Activated naive CD8-positive, alpha-beta T cell treated with anti-CD3 and anti-CD28 coated beads, Interleukin-2, amount 50 U/mL, for 24 hours (primary cell): ENCODE measurements around the gene SRRM4.

Source experiments
- ATAC-seq: fragments of 150-1000 bp; cut with Tn5 transposase; one replicate; pipeline ENCODE4 v1.10.0; 2021
- DNase-seq: peaks from one replicate; pipeline ENCODE4 v3.0.0; 2021
- H3K27ac Mint-ChIP-seq: one replicate; pipeline ENCODE4 v1.8.0; 2021; ENCODE audit warnings: mild to moderate bottlenecking, mixed read lengths
- H3K27me3 Mint-ChIP-seq: one replicate; pipeline ENCODE4 v1.8.0; 2021; ENCODE audit warnings: mixed read lengths
- H3K36me3 Mint-ChIP-seq: one replicate; pipeline ENCODE4 v1.8.0; 2021; ENCODE audit warnings: low read depth, mixed read lengths
- H3K4me1 Mint-ChIP-seq: one replicate; pipeline ENCODE4 v1.8.0; 2021; ENCODE audit warnings: mixed read lengths
- H3K4me3 Mint-ChIP-seq: one replicate; pipeline ENCODE4 v1.8.0; 2021; ENCODE audit warnings: mild to moderate bottlenecking, moderate library complexity, mixed read lengths
- H3K9me3 Mint-ChIP-seq: one replicate; pipeline ENCODE4 v1.8.0; 2021; ENCODE audit warnings: mixed read lengths

SRRM4 gene

DNA sequence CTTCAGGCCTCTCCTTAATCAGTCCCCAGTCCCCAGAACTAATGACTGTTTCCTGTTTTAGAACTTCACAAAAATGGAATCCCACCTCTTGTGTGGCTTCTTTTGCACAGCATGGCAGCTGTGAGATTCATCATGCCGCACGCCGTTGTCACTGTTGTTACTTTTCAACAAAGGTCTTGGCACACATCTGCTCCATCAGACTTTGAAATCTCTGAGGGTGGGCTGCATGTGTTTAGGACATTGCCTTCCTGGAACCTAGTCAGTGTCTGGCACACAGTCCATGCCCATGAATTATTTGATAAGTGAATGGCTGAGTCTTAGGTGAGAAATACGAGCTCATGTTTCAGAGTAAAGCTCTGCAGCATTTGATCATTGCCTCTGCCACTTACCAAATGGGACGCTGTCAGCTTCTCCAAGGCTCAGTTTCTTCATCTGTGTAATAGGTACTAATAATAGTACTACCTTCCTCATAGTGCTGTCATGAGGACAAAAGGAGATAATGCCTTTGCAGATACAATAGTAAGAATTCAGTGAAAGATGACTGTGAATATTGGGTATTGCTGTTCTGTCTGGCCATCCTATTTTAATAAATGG is 90.4 kb downstream of the SRRM4 start:
- Mint-ChIP-seq H3K27ac (no peak overlapping the region), H3K4me3 (no peak overlapping the region), H3K36me3 (no peaks in the 10 kb centered on the region), H3K27me3 (no peaks in the 10 kb centered on the region), H3K9me3 (no peaks in the 10 kb centered on the region), H3K4me1 (no peaks in the 10 kb centered on the region)
- no peak for DNase-seq
- no peak for ATAC-seq

DNA sequence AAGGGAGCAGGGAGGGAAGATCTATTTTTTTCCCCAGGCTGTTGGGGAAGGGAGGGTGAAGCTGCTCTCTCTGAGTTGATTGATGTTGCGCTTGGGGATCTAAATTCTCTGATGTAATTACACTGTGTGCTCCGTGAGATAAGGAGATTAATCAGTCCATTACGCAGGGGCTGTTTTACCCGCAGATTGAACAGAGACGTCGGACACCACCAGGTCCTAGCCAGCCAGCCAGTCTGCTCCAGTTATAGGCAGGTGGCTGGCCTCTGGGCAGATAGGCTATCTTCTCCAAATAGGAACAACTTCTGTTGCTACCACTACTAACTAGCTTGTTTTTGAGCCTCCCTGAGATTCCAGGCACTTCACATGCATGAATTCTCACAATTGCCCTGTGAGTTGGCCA is 91.1 kb downstream of the SRRM4 start:
- H3K27me3 Mint-ChIP-seq, result no peaks in the 10 kb centered on the region
- H3K27ac Mint-ChIP-seq, result no peak overlapping the region
- ATAC-seq (no peak), DNase-seq (no peak)
- no peak overlapping the region for H3K4me3 Mint-ChIP-seq
- H3K36me3 Mint-ChIP-seq, result no peaks in the 10 kb centered on the region
- no peaks in the 10 kb centered on the region for H3K9me3 Mint-ChIP-seq
- H3K4me1 Mint-ChIP-seq, result no peaks in the 10 kb centered on the region

DNA sequence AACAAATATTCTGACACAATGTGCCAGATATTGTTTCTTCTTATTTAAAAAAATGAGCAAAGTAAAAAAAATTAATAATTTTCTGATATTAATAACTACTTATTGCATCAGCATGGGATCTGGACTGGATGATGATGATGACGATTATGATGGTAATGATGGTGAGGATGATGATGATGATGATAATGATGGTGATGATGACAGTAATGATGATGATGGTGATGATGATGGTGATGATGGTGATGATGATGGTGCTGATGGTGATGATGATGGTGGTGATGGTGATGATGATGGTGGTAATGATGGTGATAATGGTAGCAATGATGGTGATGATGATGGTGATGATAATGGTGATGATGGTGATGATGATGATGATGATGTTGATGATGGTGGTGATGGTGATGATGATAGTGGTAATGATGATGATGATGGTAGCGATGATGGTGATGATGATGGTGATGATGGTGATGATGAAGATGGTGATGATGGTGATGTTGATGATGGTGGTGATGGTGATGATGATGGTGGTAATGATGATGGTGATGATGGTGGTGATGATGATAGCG is 94.0 kb downstream of the SRRM4 start:
- H3K4me3 Mint-ChIP-seq, result no peak overlapping the region
- DNase-seq (no peak), ATAC-seq (no peak)
- no peaks in the 10 kb centered on the region for H3K4me1 Mint-ChIP-seq
- H3K9me3 Mint-ChIP-seq, result no peaks in the 10 kb centered on the region
- H3K27ac Mint-ChIP-seq, result no peak overlapping the region
- no peaks in the 10 kb centered on the region for H3K36me3 Mint-ChIP-seq
- no peaks in the 10 kb centered on the region for H3K27me3 Mint-ChIP-seq

DNA sequence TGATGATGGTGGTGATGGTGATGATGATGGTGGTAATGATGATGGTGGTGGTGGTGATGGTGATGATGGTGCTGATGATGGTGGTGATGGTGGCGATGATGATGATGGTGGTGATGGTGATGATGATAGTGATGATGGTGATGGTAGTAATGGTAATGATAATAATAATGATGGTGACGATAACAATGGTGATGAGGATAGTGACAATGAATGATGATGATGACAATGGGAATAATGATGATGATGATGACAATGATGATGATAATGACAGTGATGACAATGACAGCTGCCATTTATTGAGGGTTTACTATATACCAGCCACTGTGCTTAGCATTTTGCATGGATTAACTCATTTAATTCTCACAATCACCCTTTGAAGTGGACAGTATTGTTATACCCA is 94.6 kb downstream of the SRRM4 start:
- Mint-ChIP-seq H3K27ac (no peak overlapping the region), H3K4me1 (no peaks in the 10 kb centered on the region), H3K36me3 (no peaks in the 10 kb centered on the region), H3K4me3 (no peak overlapping the region), H3K27me3 (no peaks in the 10 kb centered on the region), H3K9me3 (no peaks in the 10 kb centered on the region)
- ATAC-seq, result no peak
- no peak for DNase-seq

DNA sequence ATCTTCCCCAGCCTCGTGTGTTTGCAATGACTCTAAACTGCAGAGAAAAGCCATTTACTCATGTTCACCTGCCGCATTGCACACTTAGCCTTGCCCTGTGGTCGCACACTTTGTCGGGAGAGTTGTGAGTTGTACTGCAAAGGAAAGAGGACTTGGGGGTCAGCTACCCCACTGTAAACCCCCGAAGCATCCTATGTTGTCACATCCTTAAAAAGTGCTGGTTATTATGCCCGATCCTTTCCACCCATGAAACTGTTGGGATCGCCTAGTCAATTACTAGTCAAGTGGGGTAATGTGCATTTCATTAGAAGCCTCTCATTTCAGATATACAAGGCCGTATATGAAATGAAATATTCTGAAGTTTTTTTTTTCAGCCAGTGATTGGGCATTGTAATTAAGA is 98.2 kb downstream of the SRRM4 start:
- Mint-ChIP-seq H3K27ac (no peak overlapping the region), H3K36me3 (no peaks in the 10 kb centered on the region), H3K27me3 (peaks cover under 1% of the 10 kb centered on the region), H3K9me3 (no peaks in the 10 kb centered on the region), H3K4me1 (no peaks in the 10 kb centered on the region), H3K4me3 (no peak overlapping the region)
- no peak for ATAC-seq
- DNase-seq, result no peak

DNA sequence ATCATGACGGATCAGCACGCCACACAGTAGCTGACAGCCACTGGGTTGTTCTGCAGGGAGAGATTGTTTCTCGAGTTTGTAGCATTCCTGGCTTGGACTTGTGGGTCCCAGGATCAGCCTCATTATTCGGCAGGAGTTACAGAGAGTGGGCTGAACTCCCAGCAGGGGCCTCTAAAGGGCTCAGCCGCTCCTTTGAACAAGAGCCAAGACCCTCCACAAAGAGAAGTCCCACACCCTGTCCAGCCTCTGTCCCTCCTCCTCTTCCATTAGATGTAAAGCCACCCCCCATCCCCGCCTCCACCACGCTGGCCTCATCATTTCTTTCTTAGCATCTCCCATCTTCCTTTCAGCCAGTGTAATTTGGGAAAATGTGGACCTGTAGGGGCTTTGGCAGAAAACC is 100.7 kb downstream of the SRRM4 start:
- Mint-ChIP-seq H3K4me3 (no peak overlapping the region), H3K27me3 (peaks cover 4% of the 10 kb centered on the region), H3K9me3 (no peaks in the 10 kb centered on the region), H3K36me3 (no peaks in the 10 kb centered on the region), H3K27ac (no peak overlapping the region), H3K4me1 (no peaks in the 10 kb centered on the region)
- DNase-seq, result no peak
- no peak for ATAC-seq

DNA sequence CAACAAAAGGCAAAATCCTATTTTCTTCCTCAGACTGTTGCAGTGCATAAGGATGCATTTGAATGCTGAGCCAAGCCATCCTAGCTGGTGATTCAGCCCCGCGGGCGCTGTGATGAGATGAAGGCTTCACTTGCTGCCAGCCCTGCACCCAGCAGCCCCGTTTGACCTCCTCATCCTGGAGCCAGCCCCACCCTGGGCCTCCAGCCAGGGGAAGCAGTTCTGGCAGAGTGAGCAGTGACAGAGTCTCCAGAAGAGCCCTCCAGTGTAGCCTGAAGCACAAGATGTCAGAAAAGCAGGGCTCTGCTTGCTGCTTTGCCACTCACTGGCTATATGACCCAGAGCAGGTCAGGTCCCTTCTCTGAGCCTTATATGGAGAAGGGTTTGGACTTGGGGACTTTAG is 101.2 kb downstream of the SRRM4 start:
- Mint-ChIP-seq H3K9me3 (no peaks in the 10 kb centered on the region), H3K36me3 (no peaks in the 10 kb centered on the region), H3K4me1 (no peaks in the 10 kb centered on the region), H3K27ac (no peak overlapping the region), H3K4me3 (no peak overlapping the region), H3K27me3 (peaks cover 6% of the 10 kb centered on the region)
- no peak for ATAC-seq
- no peak for DNase-seq

DNA sequence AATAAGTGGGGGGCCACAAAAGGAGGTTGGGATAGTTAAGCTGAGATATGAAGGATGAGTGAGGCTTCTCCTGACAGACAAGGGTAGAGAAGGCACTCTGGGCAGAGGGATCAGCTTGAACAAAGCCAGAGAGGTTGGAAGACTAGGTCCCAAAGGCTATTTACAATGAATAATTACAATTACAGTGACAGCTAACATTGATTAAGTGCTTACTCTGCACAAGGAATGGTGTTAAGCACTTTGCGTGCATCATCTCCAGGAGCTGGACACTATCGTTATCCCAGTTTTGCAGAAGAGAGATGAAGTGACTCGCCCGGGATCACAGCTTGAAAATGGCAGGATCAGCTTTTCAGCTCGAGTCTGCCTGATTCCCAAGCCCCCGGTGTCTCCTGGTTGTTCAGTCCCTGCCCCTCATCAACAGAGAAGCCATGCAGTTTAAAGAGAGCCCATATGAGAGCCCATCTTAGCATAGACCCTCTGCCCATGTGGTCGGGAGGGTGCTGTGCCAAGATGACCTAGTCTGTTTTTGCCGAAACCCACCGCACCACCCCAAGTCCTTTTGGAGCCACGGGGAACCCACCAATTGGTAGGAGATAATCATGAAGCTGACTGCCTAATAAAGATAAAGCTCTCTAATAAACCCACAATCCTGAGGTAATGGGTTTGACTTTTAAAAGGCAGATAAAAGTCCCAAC is 107.5 kb downstream of the SRRM4 start:
- Mint-ChIP-seq H3K4me1 (no peaks in the 10 kb centered on the region), H3K36me3 (no peaks in the 10 kb centered on the region), H3K9me3 (no peaks in the 10 kb centered on the region), H3K4me3 (no peak overlapping the region), H3K27me3 (peaks cover 6% of the 10 kb centered on the region), H3K27ac (no peak overlapping the region)
- DNase-seq, result no peak
- no peak for ATAC-seq

DNA sequence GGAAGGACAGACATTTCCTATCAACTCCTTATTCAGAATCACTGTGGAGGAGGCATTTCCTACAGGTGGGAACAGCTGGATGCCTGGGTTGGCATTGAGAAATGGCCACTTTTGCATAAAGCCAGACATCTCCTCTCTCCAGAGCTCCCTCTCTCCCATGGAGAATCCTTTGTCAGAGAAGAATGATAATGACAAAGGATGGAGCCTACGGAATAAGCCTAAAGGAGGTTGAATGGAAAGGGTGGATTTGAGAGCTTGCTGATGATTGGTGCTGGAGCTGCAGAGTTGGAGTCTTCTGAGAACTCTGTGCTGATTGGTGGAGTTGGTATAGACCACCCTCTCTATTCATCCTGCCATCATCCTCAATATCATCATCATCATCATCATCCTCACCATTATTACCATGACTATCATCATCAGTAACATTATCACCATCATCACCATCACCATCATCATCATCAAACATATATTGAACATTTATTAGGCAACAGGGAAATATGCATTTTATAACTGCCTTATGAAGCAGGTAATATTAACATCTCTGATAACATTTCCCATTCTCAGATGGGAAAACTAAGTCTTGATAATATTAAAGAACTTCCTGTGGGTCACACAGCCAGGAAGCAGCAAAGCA is 108.2 kb downstream of the SRRM4 start:
- DNase-seq (no peak), ATAC-seq (no peak)
- no peaks in the 10 kb centered on the region for H3K4me1 Mint-ChIP-seq
- H3K4me3 Mint-ChIP-seq, result no peak overlapping the region
- H3K27me3 Mint-ChIP-seq, result peaks cover 6% of the 10 kb centered on the region
- no peaks in the 10 kb centered on the region for H3K9me3 Mint-ChIP-seq
- H3K27ac Mint-ChIP-seq, result no peak overlapping the region
- no peaks in the 10 kb centered on the region for H3K36me3 Mint-ChIP-seq

DNA sequence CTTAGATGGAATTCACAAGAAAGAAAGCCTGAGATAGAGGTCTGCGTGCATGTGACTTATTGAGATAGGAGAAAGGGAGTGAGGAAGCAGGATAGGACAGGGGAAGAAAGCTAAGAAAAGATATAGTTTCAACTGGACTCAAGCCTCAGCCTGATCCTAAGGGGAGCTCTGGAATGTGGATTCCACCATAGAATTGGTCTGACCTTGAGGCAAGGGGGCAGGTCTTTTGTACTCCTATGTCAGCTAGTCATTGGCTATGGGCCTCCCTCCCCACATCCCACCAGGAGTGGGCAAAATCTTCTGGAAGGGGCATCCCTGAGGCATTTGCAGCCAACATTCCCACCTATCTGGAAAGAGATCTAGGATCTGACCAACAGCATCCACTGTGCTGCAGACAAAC is 108.9 kb downstream of the SRRM4 start:
- Mint-ChIP-seq H3K27ac (no peak overlapping the region), H3K27me3 (peaks cover 4% of the 10 kb centered on the region), H3K36me3 (no peaks in the 10 kb centered on the region), H3K9me3 (no peaks in the 10 kb centered on the region), H3K4me1 (no peaks in the 10 kb centered on the region), H3K4me3 (no peak overlapping the region)
- ATAC-seq (no peak), DNase-seq (no peak)

DNA sequence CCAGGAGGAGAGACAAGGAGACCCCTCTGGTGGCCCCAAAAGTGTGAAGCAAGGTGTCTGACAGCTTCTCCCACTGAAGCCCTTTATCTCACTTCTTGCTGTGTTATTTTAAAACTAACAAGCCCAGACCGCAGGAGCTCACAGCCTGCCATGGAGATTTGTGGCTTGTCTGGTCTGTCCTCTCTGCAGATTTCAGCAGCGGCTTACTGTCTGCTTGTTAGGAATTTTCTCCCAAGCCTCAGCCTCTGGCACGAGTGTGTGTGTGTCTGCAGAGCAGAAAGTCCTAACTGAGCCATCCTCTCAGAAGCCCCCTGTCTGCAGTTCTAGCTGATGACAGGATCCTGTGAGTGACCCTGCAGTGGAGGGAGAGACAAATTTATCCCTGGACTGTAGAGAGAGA is 109.5 kb downstream of the SRRM4 start:
- Mint-ChIP-seq H3K36me3 (no peaks in the 10 kb centered on the region), H3K27ac (no peak overlapping the region), H3K4me1 (no peaks in the 10 kb centered on the region), H3K27me3 (peaks cover 2% of the 10 kb centered on the region), H3K9me3 (no peaks in the 10 kb centered on the region), H3K4me3 (no peak overlapping the region)
- ATAC-seq (no peak), DNase-seq (no peak)

DNA sequence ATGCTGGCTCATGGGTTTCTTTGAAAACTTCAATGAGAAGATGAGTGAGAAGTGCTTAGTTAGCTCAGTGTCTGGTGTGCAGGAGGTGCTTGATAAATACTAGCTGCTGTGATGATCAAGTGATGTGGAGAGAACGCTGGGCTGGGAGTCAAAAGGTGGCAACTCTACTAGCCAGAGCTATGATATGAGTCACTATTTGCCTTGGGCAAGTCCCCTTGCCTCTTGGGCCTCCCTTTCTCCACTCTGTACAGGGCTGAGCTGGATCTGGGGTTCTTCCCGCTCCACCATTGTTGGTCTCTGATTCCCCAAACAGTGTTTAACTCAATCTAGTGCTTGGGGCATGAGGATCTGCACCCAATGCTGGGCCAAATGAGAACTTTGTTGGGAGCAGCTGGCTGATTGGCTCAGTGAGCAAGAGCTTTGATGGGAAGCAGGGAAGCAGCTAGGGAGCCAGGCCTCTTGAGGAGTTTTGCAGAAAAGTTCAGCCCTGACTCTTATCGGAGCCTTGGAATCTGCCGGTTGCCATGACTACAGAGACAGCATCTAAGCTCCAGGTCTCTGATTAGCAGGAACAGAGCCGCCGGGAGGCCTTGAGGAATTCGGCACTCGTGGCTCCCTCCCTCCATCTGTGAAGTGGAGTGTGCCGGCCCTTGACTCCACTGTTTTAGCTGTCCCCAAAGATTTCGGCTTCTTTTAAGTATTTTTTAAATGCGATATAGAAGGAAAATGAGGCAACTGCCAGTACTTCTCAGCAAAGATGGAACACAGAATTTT is 115.3 kb downstream of the SRRM4 start:
- peaks cover 9% of the 10 kb centered on the region for H3K9me3 Mint-ChIP-seq
- no peak overlapping the region for H3K27ac Mint-ChIP-seq
- ATAC-seq (no peak), DNase-seq (no peak)
- no peaks in the 10 kb centered on the region for H3K36me3 Mint-ChIP-seq
- no peaks in the 10 kb centered on the region for H3K4me1 Mint-ChIP-seq
- no peak overlapping the region for H3K4me3 Mint-ChIP-seq
- peaks cover 1% of the 10 kb centered on the region for H3K27me3 Mint-ChIP-seq

DNA sequence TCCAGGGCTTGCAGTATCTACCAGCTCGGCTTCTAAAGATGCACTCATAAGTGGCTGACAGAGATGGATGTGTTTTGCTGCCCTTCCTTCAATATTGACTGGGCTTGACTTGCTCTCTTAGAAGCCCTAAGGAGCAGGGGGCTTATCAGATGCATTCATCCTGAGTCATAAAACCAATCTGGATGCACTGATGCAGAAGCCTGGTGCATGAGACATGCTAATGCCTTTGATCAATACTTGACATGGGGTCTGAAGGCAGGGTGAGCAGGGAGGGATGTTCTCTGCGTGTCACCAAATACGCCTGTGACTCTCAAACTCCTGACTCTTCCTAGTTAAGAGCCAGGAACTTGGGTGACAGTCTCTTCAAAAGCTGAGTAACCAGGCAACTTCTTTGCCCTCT is 119.6 kb downstream of the SRRM4 start:
- DNase-seq, result no peak
- Mint-ChIP-seq H3K27ac (no peak overlapping the region), H3K36me3 (no peaks in the 10 kb centered on the region), H3K9me3 (peaks cover 12% of the 10 kb centered on the region), H3K4me1 (no peaks in the 10 kb centered on the region), H3K27me3 (peaks cover 1% of the 10 kb centered on the region), H3K4me3 (no peak overlapping the region)
- ATAC-seq, result no peak

DNA sequence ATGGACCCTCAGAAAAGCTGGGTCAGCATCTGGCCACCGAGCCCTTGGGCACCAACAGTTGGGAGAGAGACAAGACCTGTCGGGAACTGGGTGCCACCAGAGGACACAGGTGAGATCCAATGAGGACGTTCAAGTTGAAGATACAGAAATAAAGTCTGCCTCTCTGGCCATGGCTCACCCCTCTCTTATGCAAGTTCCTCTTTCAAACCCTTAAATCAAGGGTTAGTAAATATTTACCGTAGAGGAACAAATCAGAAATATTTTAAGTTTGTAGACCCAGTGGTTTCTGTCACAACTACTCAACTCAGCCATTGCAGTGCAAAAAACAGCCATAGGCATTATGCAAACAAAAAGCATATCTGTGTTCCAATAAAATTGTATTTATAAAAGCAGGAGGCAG is 120.9 kb downstream of the SRRM4 start:
- no peaks in the 10 kb centered on the region for H3K36me3 Mint-ChIP-seq
- no peak for DNase-seq
- peaks cover 1% of the 10 kb centered on the region for H3K27me3 Mint-ChIP-seq

DNA sequence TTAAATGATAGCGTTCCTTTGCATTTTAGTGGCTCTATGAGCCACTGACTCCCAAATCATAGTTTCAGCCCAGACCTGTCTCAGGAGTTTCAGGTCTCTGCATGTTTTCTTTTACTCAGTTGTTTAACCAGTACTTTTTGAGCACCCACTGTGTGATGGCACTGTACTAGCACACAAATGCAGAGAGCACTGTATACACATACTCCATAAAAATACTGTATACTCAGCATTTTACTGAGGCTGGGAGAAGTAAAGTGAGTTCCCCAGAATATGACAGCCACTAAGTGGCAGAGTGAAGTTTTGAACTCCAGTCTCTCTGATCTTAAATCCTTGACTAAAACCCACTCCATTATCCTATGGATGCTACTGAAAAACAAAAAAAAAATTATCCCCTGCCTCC is 121.4 kb downstream of the SRRM4 start:
- H3K4me3 Mint-ChIP-seq, result no peak overlapping the region
- H3K27me3 Mint-ChIP-seq, result peaks cover 1% of the 10 kb centered on the region
- H3K36me3 Mint-ChIP-seq, result no peaks in the 10 kb centered on the region
- H3K4me1 Mint-ChIP-seq, result no peaks in the 10 kb centered on the region
- ATAC-seq, result no peak
- no peak for DNase-seq
- H3K27ac Mint-ChIP-seq, result no peak overlapping the region
- peaks cover 12% of the 10 kb centered on the region for H3K9me3 Mint-ChIP-seq

More for the DNA sequence above, 120.9 kb downstream of the SRRM4 start:
- H3K27ac Mint-ChIP-seq, result no peak overlapping the region
- no peak for ATAC-seq
- H3K9me3 Mint-ChIP-seq, result peaks cover 12% of the 10 kb centered on the region
- H3K4me1 Mint-ChIP-seq, result no peaks in the 10 kb centered on the region
- H3K4me3 Mint-ChIP-seq, result no peak overlapping the region
